IMR-90 (cell line): ENCODE data around the gene LMAN2. TPM values are rescaled to one million over a fixed set of nuclear protein-coding genes. Genes with fewer than 3 reads are reported as not detected.

Experiments
- ATAC-seq: fragments of 200-7000 bp; cut with Tn5 transposase; 2 replicates; pipeline ENCODE4 v1.9.1; 2020; ENCODE audit warnings: low read depth, mild to moderate bottlenecking, moderate library complexity
- BruUV-seq: library from RNA; stranded (reverse); fragments of 400-500 nt; replicated peaks from 2 replicates; lab custom pipeline; 2021; lab: Mats Ljungman, UMichigan
- CTCF ChIA-PET: fragments of 300-600 bp; formaldehyde crosslinking; extraction: SDS; loops from one replicate; lab custom pipeline; 2021; ENCODE audit warnings: antibody characterized with exemption; lab: Yijun Ruan, JAX
- POLR2A ChIA-PET: fragments of 300-600 bp; sonication (Branson Sonifier 250); formaldehyde crosslinking; loops from one replicate; lab custom pipeline; 2022; ENCODE audit warnings: antibody characterized with exemption; ENCODE audit not compliant: unreplicated experiment; lab: Charles Lee
- DNase-seq: peaks from one replicate; pipeline ENCODE4 v3.0.0; 2013
- H2AFZ ChIP-seq: replicated peaks from 2 replicates; pipeline ENCODE3; 2013; ENCODE audit warnings: low read length, mild to moderate bottlenecking; ENCODE audit not compliant: poor library complexity
- H2AK5ac ChIP-seq: 2 replicates; pipeline ENCODE4 v1.6.1; 2013; ENCODE audit warnings: low read depth, low read length, inconsistent platforms
- H2AK9ac ChIP-seq: replicated peaks from 2 replicates; pipeline ENCODE3; 2013; ENCODE audit warnings: mild to moderate bottlenecking, low read depth, low read length, moderate library complexity; ENCODE audit not compliant: poor library complexity
- H2BK120ac ChIP-seq: 2 replicates; pipeline ENCODE4 v1.6.1; 2013; ENCODE audit warnings: low read depth, low read length, inconsistent platforms
- H2BK15ac ChIP-seq: 3 replicates; pipeline ENCODE4 v1.6.1; 2013; ENCODE audit warnings: low read depth, low read length, inconsistent platforms
- H2BK20ac ChIP-seq: 2 replicates; pipeline ENCODE4 v1.6.1; 2013; ENCODE audit warnings: low read depth, mild to moderate bottlenecking, inconsistent platforms, low read length, moderate library complexity
- H2BK5ac ChIP-seq: 2 replicates; pipeline ENCODE4 v1.6.1; 2013; ENCODE audit warnings: mild to moderate bottlenecking, low read depth, low read length, inconsistent platforms; ENCODE audit not compliant: poor library complexity, severe bottlenecking
- H3K14ac ChIP-seq: replicated peaks from 2 replicates; pipeline ENCODE4 v1.6.1; 2013; ENCODE audit warnings: low read depth, low read length, inconsistent platforms
- H3K18ac ChIP-seq: 2 replicates; pipeline ENCODE4 v1.6.1; 2013; ENCODE audit warnings: low read depth, low read length, control low read depth
- H3K23ac ChIP-seq: 2 replicates; pipeline ENCODE4 v1.6.1; 2013; ENCODE audit warnings: low read depth, low read length, inconsistent platforms
- H3K27ac ChIP-seq: 2 replicates; pipeline ENCODE4 v1.5.1; 2013; ENCODE audit warnings: mild to moderate bottlenecking, control low read depth, low read length; ENCODE audit not compliant: insufficient read depth
- H3K27me3 ChIP-seq: 2 replicates; pipeline ENCODE4 v1.6.1; 2013; ENCODE audit warnings: low read length; ENCODE audit not compliant: control insufficient read depth, insufficient read depth
- H3K36me3 ChIP-seq: 2 replicates; pipeline ENCODE4 v1.6.1; 2013; ENCODE audit warnings: low read length, mixed read lengths; ENCODE audit not compliant: control insufficient read depth, insufficient read depth
- H3K4ac ChIP-seq: 2 replicates; pipeline ENCODE4 v1.6.1; 2013; ENCODE audit warnings: low read depth, low read length, inconsistent platforms
- H3K4me1 ChIP-seq: 2 replicates; pipeline ENCODE4 v1.6.1; 2013; ENCODE audit warnings: low read length, mixed read lengths; ENCODE audit not compliant: control insufficient read depth, insufficient read depth
- H3K4me2 ChIP-seq: 2 replicates; pipeline ENCODE4 v1.6.1; 2013; ENCODE audit warnings: low read depth, mild to moderate bottlenecking, control low read depth, low read length, moderate library complexity
- H3K4me3 ChIP-seq: 2 replicates; pipeline ENCODE4 v1.5.1; 2013; ENCODE audit warnings: low read depth, mild to moderate bottlenecking, control low read depth, low read length, moderate library complexity; ENCODE audit not compliant: insufficient read depth
- H3K56ac ChIP-seq: 2 replicates; pipeline ENCODE4 v1.6.1; 2013; ENCODE audit warnings: low read length, inconsistent platforms; ENCODE audit not compliant: insufficient read depth; ENCODE audit errors: extremely low read depth
- H3K79me1 ChIP-seq, 2 experiments: 2 replicates each; pipeline ENCODE4 v1.6.1; 2013; ENCODE audit warnings: low read length in 2 of 2, inconsistent platforms in 1 of 2, low read depth in 1 of 2
- H3K9ac ChIP-seq: 2 replicates; pipeline ENCODE4 v1.6.1; 2013; ENCODE audit warnings: low read depth, low read length, control low read depth
- H3K9me1 ChIP-seq: 2 replicates; pipeline ENCODE4 v1.6.1; 2013; ENCODE audit warnings: low read length, inconsistent platforms; ENCODE audit not compliant: insufficient read depth
- H3K9me3 ChIP-seq: 2 replicates; pipeline ENCODE4 v1.6.1; 2013; ENCODE audit warnings: low read length; ENCODE audit not compliant: control insufficient read depth, insufficient read depth
- H4K20me1 ChIP-seq: 2 replicates; pipeline ENCODE4 v1.6.1; 2013; ENCODE audit warnings: low read length, inconsistent platforms; ENCODE audit not compliant: insufficient read depth
- H4K5ac ChIP-seq: 2 replicates; pipeline ENCODE4 v1.6.1; 2013; ENCODE audit warnings: mild to moderate bottlenecking, low read depth, low read length, control low read depth
- H4K8ac ChIP-seq, 2 experiments: 2 replicates each; pipeline ENCODE4 v1.6.1; 2013; ENCODE audit warnings: low read depth in 2 of 2, low read length in 2 of 2, control low read depth in 1 of 2, inconsistent platforms in 1 of 2
- H4K91ac ChIP-seq: 2 replicates; pipeline ENCODE4 v1.6.1; 2013; ENCODE audit warnings: low read depth, low read length, inconsistent platforms; ENCODE audit not compliant: insufficient read depth
- CEBPB ChIP-seq: IDR thresholded peaks from 2 replicates; pipeline ENCODE4 v1.6.1; 2012; ENCODE audit warnings: low read depth, low read length, improper control_type of control experiment
- CHD1 ChIP-seq: IDR thresholded peaks from 2 replicates; pipeline ENCODE4 v1.6.1; 2012; ENCODE audit warnings: low read depth, low read length, improper control_type of control experiment
- FOS ChIP-seq: fragments of 150-350 bp; IDR thresholded peaks from 2 replicates; pipeline ENCODE4 v1.6.1; 2016; ENCODE audit warnings: low read depth, low read length
- MAFK ChIP-seq: IDR thresholded peaks from 2 replicates; pipeline ENCODE4 v1.6.1; 2012; ENCODE audit warnings: low read depth, low read length, improper control_type of control experiment
- MAZ ChIP-seq: IDR thresholded peaks from 2 replicates; pipeline ENCODE4 v1.6.1; 2012; ENCODE audit warnings: low read depth, mild to moderate bottlenecking, low read length, improper control_type of control experiment, moderate library complexity, borderline replicate concordance
- MXI1 ChIP-seq: IDR thresholded peaks from 2 replicates; pipeline ENCODE4 v1.6.1; 2012; ENCODE audit warnings: low read depth, mild to moderate bottlenecking, low read length, moderate library complexity, borderline replicate concordance
- NFE2L2 ChIP-seq: fragments of 150-350 bp; IDR thresholded peaks from 2 replicates; pipeline ENCODE4 v1.6.1; 2016; ENCODE audit warnings: low read depth, mild to moderate bottlenecking, low read length
- POLR2A ChIP-seq: IDR thresholded peaks from 2 replicates; pipeline ENCODE4 v1.6.1; 2012; ENCODE audit warnings: mild to moderate bottlenecking, low read depth, low read length
- RAD21 ChIP-seq: IDR thresholded peaks from 2 replicates; pipeline ENCODE4 v1.6.1; 2012; ENCODE audit warnings: low read length, improper control_type of control experiment
- RCOR1 ChIP-seq: IDR thresholded peaks from 2 replicates; pipeline ENCODE4 v1.6.1; 2012; ENCODE audit warnings: mild to moderate bottlenecking, low read length, improper control_type of control experiment; ENCODE audit not compliant: insufficient replicate concordance
- RFX5 ChIP-seq: IDR thresholded peaks from 2 replicates; pipeline ENCODE4 v1.8.0; 2012; ENCODE audit warnings: low read depth, mild to moderate bottlenecking, low read length, moderate library complexity
- SMC3 ChIP-seq: fragments of 150-350 bp; IDR thresholded peaks from 2 replicates; pipeline ENCODE4 v1.6.1; 2016; ENCODE audit warnings: low read depth, mild to moderate bottlenecking, antibody characterized with exemption, low read length, moderate library complexity
- WGBS, 2 experiments: methylation state at CpG; one replicate each; pipeline versions ENCODE4 v1.1.5 to v1.1.7; 2013; ENCODE audit warnings: missing lambda C conversion rate in 2 of 2; ENCODE audit not compliant: insufficient read length in 1 of 2; ENCODE audit errors: extremely low coverage in 2 of 2; 5-methylcytosine and 5-hydroxymethylcytosine counted together
- dilution Hi-C: fragments of 300-500 bp; cut with HindIII; formaldehyde crosslinking; loops from one replicate; pipeline ENCODE4 v1.14.3; 2018; ENCODE audit warnings: low sequenced_read_pairs; ENCODE audit not compliant: unreplicated experiment
- in situ Hi-C: fragments of 300-500 bp; cut with MboI; formaldehyde crosslinking; loops from 3 replicates; pipeline ENCODE4 v1.14.3; 2019; ENCODE audit warnings: low sequenced_read_pairs, inconsistent platforms, mixed read lengths
- intact Hi-C: fragments of 100-400 bp; cut with micrococcal nuclease; formaldehyde crosslinking; loops from 2 replicates; pipeline ENCODE4 v1.10.0; 2022
- polyA plus RNA-seq, 3 experiments: library from polyadenylated mRNA; depleted of rRNA; stranded (reverse); fragments of >200 nt; gene quantifications; 2 replicates each; pipeline ENCODE4 v1.2.3, GENCODE V29; 2012; ENCODE audit warnings: low replicate concordance in 1 of 3
- total RNA-seq: library from RNA; depleted of rRNA; stranded (reverse); fragments of >200 nt; gene quantifications from 2 replicates; pipeline ENCODE4 v1.2.3, GENCODE V29; 2012
- TF ChIP-seq, protein P1 (sequence below): fragments of 150-350 bp; IDR thresholded peaks from 2 replicates; pipeline ENCODE4 v1.6.1; 2017; ENCODE audit warnings: mild to moderate bottlenecking, antibody characterized with exemption, low read length, low read depth
- TF ChIP-seq, protein P2 (sequence below): fragments of 150-350 bp; IDR thresholded peaks from 2 replicates; pipeline ENCODE4 v1.6.1; 2016; ENCODE audit warnings: low read depth, mild to moderate bottlenecking, low read length, moderate library complexity, borderline replicate concordance
- TF ChIP-seq, protein P3 (sequence below): conservative IDR thresholded peaks from 2 replicates; pipeline ENCODE4 v1.5.1; 2012; ENCODE audit warnings: mild to moderate bottlenecking, low read depth, low read length, improper control_type of control experiment

LMAN2 gene
- total and polyA plus RNA-seq, 2 of the 4 experiments (the other 2 are of a cell fraction) = 253 to 303 TPM

DNA sequence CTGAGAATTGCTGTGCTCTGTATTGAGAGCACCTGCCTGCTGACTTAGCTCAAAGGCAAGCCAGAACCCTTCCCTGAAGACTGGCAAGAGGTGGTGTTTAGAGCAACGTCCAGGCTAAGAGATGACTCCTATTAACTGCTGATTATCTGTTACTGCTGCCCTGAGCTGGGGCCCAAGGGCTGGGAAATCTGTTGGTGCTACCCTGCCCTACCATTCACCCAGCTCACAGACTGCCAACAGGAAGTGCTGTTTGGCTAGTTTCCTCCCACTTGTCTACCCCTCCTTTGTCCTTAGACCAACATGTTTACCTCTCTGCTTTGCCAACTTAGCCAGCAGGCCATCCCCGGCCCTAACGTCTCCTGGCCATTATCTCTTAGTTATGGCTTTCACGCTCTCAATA is 54.9 kb downstream of the LMAN2 start:
- Histone ChIP-seq H4K5ac (no peak overlapping the region), H3K9me1 (0 out of 2 replicates have a peak, but pooled peaks cover under 1% of the 10 kb centered on the region), H3K4me1 (peaks cover 5% of the 10 kb centered on the region; the same call in 1 of the 2 replicates), H3K23ac (no peak overlapping the region), H2AFZ (no peak overlapping the region), H3K36me3 (peaks cover 50% of the 10 kb centered on the region), H2BK5ac (no peak overlapping the region), H2AK5ac (no peak overlapping the region), H3K79me1 (peaks cover 5 to 26% of the 10 kb centered on the region in 2 experiments), H4K8ac (no peak overlapping the region), H3K9me3 (no peaks in the 10 kb centered on the region), H3K18ac (no peak overlapping the region), H3K9ac (no peak overlapping the region), H2AK9ac (no peak overlapping the region), H3K4me2 (no peak overlapping the region), H3K4ac (no peak overlapping the region), H3K27me3 (no peaks in the 10 kb centered on the region), H2BK15ac (no peak overlapping the region), H2BK120ac (no peak overlapping the region), H4K91ac (no peak overlapping the region), H4K20me1 (no peaks in the 10 kb centered on the region), H3K56ac (no peak overlapping the region), H3K14ac (no peak overlapping the region), H2BK20ac (no peak overlapping the region), H3K27ac (no peak overlapping the region), H3K4me3 (no peak overlapping the region)
- ChIA-PET CTCF (interaction anchor here (1.4 to 2.6 kb wide), 2 partner anchors 12 to 13 kb away, joined by 3 to 8 read pairs; no protein-coding TSS in a partner anchor), POLR2A (no interaction called here)
- TF ChIP-seq MAZ = no peak
- no peak for TF ChIP-seq RCOR1
- no peak for TF ChIP-seq CHD1
- TF ChIP-seq NFE2L2 = no peak
- TF ChIP-seq POLR2A = no peak
- no peak for TF ChIP-seq RFX5
- TF ChIP-seq, protein P1, sequence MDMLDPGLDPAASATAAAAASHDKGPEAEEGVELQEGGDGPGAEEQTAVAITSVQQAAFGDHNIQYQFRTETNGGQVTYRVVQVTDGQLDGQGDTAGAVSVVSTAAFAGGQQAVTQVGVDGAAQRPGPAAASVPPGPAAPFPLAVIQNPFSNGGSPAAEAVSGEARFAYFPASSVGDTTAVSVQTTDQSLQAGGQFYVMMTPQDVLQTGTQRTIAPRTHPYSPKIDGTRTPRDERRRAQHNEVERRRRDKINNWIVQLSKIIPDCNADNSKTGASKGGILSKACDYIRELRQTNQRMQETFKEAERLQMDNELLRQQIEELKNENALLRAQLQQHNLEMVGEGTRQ = no peak
- TF ChIP-seq, protein P2, sequence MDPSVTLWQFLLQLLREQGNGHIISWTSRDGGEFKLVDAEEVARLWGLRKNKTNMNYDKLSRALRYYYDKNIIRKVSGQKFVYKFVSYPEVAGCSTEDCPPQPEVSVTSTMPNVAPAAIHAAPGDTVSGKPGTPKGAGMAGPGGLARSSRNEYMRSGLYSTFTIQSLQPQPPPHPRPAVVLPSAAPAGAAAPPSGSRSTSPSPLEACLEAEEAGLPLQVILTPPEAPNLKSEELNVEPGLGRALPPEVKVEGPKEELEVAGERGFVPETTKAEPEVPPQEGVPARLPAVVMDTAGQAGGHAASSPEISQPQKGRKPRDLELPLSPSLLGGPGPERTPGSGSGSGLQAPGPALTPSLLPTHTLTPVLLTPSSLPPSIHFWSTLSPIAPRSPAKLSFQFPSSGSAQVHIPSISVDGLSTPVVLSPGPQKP = no peak
- TF ChIP-seq MXI1 = no peak
- no peak for TF ChIP-seq FOS
- no peak for TF ChIP-seq RAD21
- no peak for TF ChIP-seq CEBPB
- TF ChIP-seq, protein P3, sequence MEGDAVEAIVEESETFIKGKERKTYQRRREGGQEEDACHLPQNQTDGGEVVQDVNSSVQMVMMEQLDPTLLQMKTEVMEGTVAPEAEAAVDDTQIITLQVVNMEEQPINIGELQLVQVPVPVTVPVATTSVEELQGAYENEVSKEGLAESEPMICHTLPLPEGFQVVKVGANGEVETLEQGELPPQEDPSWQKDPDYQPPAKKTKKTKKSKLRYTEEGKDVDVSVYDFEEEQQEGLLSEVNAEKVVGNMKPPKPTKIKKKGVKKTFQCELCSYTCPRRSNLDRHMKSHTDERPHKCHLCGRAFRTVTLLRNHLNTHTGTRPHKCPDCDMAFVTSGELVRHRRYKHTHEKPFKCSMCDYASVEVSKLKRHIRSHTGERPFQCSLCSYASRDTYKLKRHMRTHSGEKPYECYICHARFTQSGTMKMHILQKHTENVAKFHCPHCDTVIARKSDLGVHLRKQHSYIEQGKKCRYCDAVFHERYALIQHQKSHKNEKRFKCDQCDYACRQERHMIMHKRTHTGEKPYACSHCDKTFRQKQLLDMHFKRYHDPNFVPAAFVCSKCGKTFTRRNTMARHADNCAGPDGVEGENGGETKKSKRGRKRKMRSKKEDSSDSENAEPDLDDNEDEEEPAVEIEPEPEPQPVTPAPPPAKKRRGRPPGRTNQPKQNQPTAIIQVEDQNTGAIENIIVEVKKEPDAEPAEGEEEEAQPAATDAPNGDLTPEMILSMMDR = no peak
- TF ChIP-seq SMC3 = no peak
- TF ChIP-seq MAFK = no peak
- intact Hi-C loops (no loop called here), dilution Hi-C loops (no loop called here), in situ Hi-C loops (no loop called here)
- DNase-seq (no peak), ATAC-seq (no peak)
- 67% methylated on average over 1 of the region's 4 CpGs; no CpG with 5 or more reads in 1 of the 2 experiments for WGBS, 2 experiments
- no TSS peak for BruUV-seq
